GM23338 (cell line): ENCODE measurements around the gene COX7A1. TPM values are rescaled to one million over a fixed set of nuclear protein-coding genes. Genes with fewer than 3 reads are reported as not detected.

Experiments
- ATAC-seq: fragments of 200-7000 bp; cut with Tn5 transposase; 3 replicates; pipeline ENCODE4 v1.9.1; 2020
- DNase-seq: peaks from one replicate; pipeline ENCODE4 v3.0.0-alpha.2; 2015; ENCODE audit warnings: low spot score
- H2AFZ ChIP-seq: fragments of 200-600 bp; sonication (generic); 2 replicates; pipeline ENCODE4 v1.8.0; 2016; ENCODE audit warnings: antibody characterized with exemption, mild to moderate bottlenecking, moderate library complexity
- H3F3A ChIP-seq: fragments of 200-600 bp; sonication (generic); replicated peaks from 2 replicates; pipeline ENCODE4 v1.8.0; 2017; ENCODE audit warnings: antibody characterized with exemption, mixed run types, low read depth
- H3K27ac ChIP-seq: fragments of 200-600 bp; sonication (generic); 2 replicates; pipeline ENCODE4 v1.6.1; 2016; ENCODE audit warnings: low read depth
- H3K27me3 ChIP-seq: fragments of 200-600 bp; sonication (generic); 2 replicates; pipeline ENCODE4 v1.8.0; 2016; ENCODE audit warnings: mild to moderate bottlenecking, mixed run types, moderate library complexity; ENCODE audit not compliant: insufficient read depth
- H3K36me3 ChIP-seq: fragments of 200-600 bp; sonication (generic); 2 replicates; pipeline ENCODE4 v1.8.0; 2016; ENCODE audit warnings: mild to moderate bottlenecking; ENCODE audit not compliant: insufficient read depth
- H3K4me1 ChIP-seq: fragments of 200-600 bp; sonication (generic); 2 replicates; pipeline ENCODE4 v1.8.0; 2016; ENCODE audit warnings: mild to moderate bottlenecking, moderate library complexity; ENCODE audit not compliant: insufficient read depth
- H3K4me2 ChIP-seq: fragments of 200-600 bp; sonication (generic); 2 replicates; pipeline ENCODE4 v1.7.1; 2017; ENCODE audit warnings: mixed run types
- H3K4me3 ChIP-seq: fragments of 200-600 bp; sonication (generic); 2 replicates; pipeline ENCODE4 v1.6.1; 2016; ENCODE audit warnings: mixed run types
- H3K79me2 ChIP-seq: fragments of 200-600 bp; sonication (generic); replicated peaks from 2 replicates; pipeline ENCODE4 v1.8.0; 2017; ENCODE audit warnings: mild to moderate bottlenecking; ENCODE audit not compliant: insufficient read depth
- H3K9me2 ChIP-seq: fragments of 200-600 bp; sonication (generic); 2 replicates; pipeline ENCODE4 v1.8.0; 2017; ENCODE audit not compliant: insufficient read depth
- H4K20me1 ChIP-seq: fragments of 200-600 bp; sonication (generic); replicated peaks from 2 replicates; pipeline ENCODE4 v1.8.0; 2017; ENCODE audit warnings: mild to moderate bottlenecking; ENCODE audit not compliant: insufficient read depth
- H3K27ac Mint-ChIP-seq: 2 replicates; pipeline ENCODE4 v1.8.0; 2020; ENCODE audit warnings: inconsistent platforms, mild to moderate bottlenecking, moderate library complexity, mixed read lengths
- H3K27me3 Mint-ChIP-seq: 3 replicates; pipeline ENCODE4 v1.8.0; 2022; ENCODE audit warnings: low read depth, mild to moderate bottlenecking, moderate library complexity, mixed read lengths, inconsistent platforms; ENCODE audit not compliant: insufficient read depth, poor library complexity
- H3K36me3 Mint-ChIP-seq: 3 replicates; pipeline ENCODE4 v1.8.0; 2021; ENCODE audit warnings: low read depth, mild to moderate bottlenecking, inconsistent platforms, moderate library complexity, mixed read lengths
- H3K4me1 Mint-ChIP-seq: 3 replicates; pipeline ENCODE4 v1.8.0; 2020; ENCODE audit warnings: mild to moderate bottlenecking, inconsistent platforms, mixed read lengths
- H3K4me3 Mint-ChIP-seq: 3 replicates; pipeline ENCODE4 v1.8.0; 2021; ENCODE audit warnings: moderate library complexity, mild to moderate bottlenecking, inconsistent platforms, mixed read lengths
- H3K9me3 Mint-ChIP-seq: 3 replicates; pipeline ENCODE4 v1.8.0; 2020; ENCODE audit warnings: moderate library complexity, mild to moderate bottlenecking, inconsistent platforms, mixed read lengths
- CREB1 ChIP-seq: fragments of 250-450 bp; sonication (Bioruptor Pico); IDR thresholded peaks from 2 replicates; pipeline ENCODE4 v1.5.0; 2020; ENCODE audit warnings: low read depth, mild to moderate bottlenecking, moderate library complexity
- CTCF ChIP-seq, 2 experiments: fragments of 200-600 bp in 1 of 2; sonication (generic) in 1 of 2; conservative IDR thresholded peaks; 2 replicates each; pipeline versions ENCODE4 v1.5.1 to v1.6.1; 2016 to 2017; ENCODE audit warnings: antibody characterized with exemption in 2 of 2, low read depth in 2 of 2, mild to moderate bottlenecking in 2 of 2, moderate library complexity in 1 of 2
- ETS1 ChIP-seq: IDR thresholded peaks from 2 replicates; pipeline ENCODE4 v1.6.1; 2016; ENCODE audit warnings: antibody characterized with exemption
- EZH2 ChIP-seq: fragments of 200-600 bp; sonication (generic); IDR thresholded peaks from one replicate; pipeline ENCODE4 v1.8.0; 2017; ENCODE audit warnings: antibody characterized with exemption, mild to moderate bottlenecking, low read depth; ENCODE audit not compliant: unreplicated experiment
- JUNB ChIP-seq: IDR thresholded peaks from one replicate; pipeline ENCODE4 v1.6.1; 2016; ENCODE audit warnings: antibody characterized with exemption; ENCODE audit not compliant: unreplicated experiment
- NANOG ChIP-seq: IDR thresholded peaks from 2 replicates; pipeline ENCODE4 v1.6.1; 2016; ENCODE audit warnings: antibody characterized with exemption, borderline replicate concordance
- STAT1 ChIP-seq: IDR thresholded peaks from one replicate; pipeline ENCODE4 v1.6.1; 2016; ENCODE audit warnings: antibody characterized with exemption; ENCODE audit not compliant: unreplicated experiment
- ZNF114 ChIP-seq: fragments of 250-450 bp; sonication (Bioruptor Pico); IDR thresholded peaks from 2 replicates; pipeline ENCODE4 v1.5.0; 2020; ENCODE audit warnings: mild to moderate bottlenecking, moderate library complexity
- ZNF331 ChIP-seq: fragments of 250-450 bp; sonication (Bioruptor Pico); IDR thresholded peaks from 2 replicates; pipeline ENCODE4 v1.5.0; 2020; ENCODE audit warnings: low read depth, mild to moderate bottlenecking, moderate library complexity
- polyA plus RNA-seq: library from polyadenylated mRNA; unstranded; fragments of >200 nt; fragmentation: Nextera tagmentation; extraction: Ambion mirVana; gene quantifications from 2 replicates; pipeline ENCODE4 v1.2.1, GENCODE V29; 2016
- total RNA-seq: library from RNA; depleted of rRNA; stranded (reverse); fragments of >200 nt; shearing (Covaris generic); gene quantifications from 2 replicates; pipeline ENCODE4 v1.2.3, GENCODE V29; 2014

COX7A1 gene
- total and polyA plus RNA-seq, 2 experiments from 2014 or later: 0.52 to 5.5 TPM

- TF ChIP-seq CTCF (conservative IDR thresholded peaks at IDR 0.05; ENCODE audit: low read depth in 2 of 2) (no peak), STAT1 (no peak), ETS1 (peak; percentile 68), CREB1 (CRISPR knock-in tag) (peak; percentile 49; the same call in 1 of the 2 replicates), EZH2 (no peak), ZNF114 (no peak), NANOG (no peak)
These were observed 37.4 kb downstream of the COX7A1 start, which contains the start of gene POLR2I (continued) for GRCh38 chr19:36114721-36115452.

DNA sequence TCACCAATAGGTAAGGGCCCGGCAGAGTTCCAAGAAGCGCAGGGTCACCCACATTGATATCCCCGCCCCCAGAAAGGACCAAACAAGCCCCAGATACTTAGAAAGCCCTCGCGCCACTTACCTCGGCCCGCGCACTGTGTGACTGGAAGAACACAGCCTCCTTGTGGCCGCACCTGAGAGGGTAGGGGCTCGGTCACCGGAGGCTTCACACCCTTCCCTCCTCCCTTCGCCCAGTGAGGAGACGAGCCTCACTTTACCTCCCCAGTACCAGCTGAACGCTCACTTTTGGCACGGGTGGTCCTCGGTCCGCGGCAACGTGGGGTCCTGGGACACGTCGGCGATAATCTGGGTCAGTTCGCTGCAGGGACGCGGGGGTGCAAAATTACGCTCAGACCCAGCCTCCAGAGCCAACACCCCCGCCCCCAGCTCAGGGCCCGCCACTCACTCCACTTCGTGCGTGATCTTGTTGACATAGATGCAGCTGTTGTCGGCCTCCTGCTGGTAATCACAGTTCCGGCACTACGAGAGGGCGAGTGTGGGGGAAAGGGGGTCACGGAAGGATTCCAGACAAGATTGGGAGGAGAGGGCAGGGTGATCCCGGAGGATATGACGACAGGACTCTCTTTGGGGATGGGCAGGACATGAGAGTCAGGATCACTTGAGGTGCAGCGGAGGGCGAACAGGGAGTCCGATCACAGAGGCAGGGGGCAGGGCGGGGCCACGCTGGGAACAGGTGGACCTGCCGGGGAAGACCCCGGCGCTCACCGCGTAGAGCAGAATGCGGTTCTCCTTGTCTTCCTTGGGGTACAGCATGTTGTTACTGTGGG lies 38.1 kb downstream of the COX7A1 start:
- peak overlapping the region; percentile 81 for H2AFZ ChIP-seq
- H3K4me1 ChIP-seq: peaks cover 20% of the 10 kb centered on the region
- Mint-ChIP-seq H3K27ac (peak overlapping the region; percentile 98), H3K4me1 (peaks cover 31% of the 10 kb centered on the region), H3K27me3 (peaks cover 23% of the 10 kb centered on the region), H3K36me3 (peaks cover 49% of the 10 kb centered on the region), H3K9me3 (no peaks in the 10 kb centered on the region; the same call in 2 of the 3 replicates), H3K4me3 (peak overlapping the region; percentile 99)
- no peaks in the 10 kb centered on the region; the same call in 1 of the 2 replicates for H3K36me3 ChIP-seq
- ATAC-seq: peak; percentile 18
- peak overlapping the region; percentile 98 for H3K4me3 ChIP-seq
- H3K27ac ChIP-seq: peak overlapping the region; percentile 87
- H3K4me2 ChIP-seq: peak overlapping the region; percentile 99
- H4K20me1 ChIP-seq: peaks cover 10% of the 10 kb centered on the region; the same call in 1 of the 2 replicates
- peaks cover 22% of the 10 kb centered on the region for H3K79me2 ChIP-seq
- TF ChIP-seq CTCF (conservative IDR thresholded peaks at IDR 0.05; ENCODE audit: low read depth in 2 of 2) (peak; percentile 33 to 43), ZNF331 (CRISPR knock-in tag) (no peak), ETS1 (no peak), STAT1 (no peak), JUNB (no peak)
- no peaks in the 10 kb centered on the region for H3K27me3 ChIP-seq
- no peaks in the 10 kb centered on the region for H3K9me2 ChIP-seq
- DNase-seq: peak; percentile 83
- peaks cover 26% of the 10 kb centered on the region for H3F3A ChIP-seq
